Testis (tissue), 3 donors: ENCODE results near the gene PIGL. TPM values are rescaled to one million over a fixed set of nuclear protein-coding genes. Genes with fewer than 3 reads are reported as not detected.
A peak's percentile ranks its signal among the peaks of the same experiment; 100 is the strongest.

Source experiments
- DNase-seq: peaks from one replicate; pipeline ENCODE4 v3.0.0-alpha.2; 2019
- H3K27ac ChIP-seq, 2 donors: fragments of 200-600 bp; sonication (generic); one replicate each; pipeline ENCODE4 v1.5.1; 2019
- H3K27me3 ChIP-seq: fragments of 200-600 bp; sonication (generic); one replicate; pipeline ENCODE4 v1.5.1; 2019
- H3K36me3 ChIP-seq: fragments of 200-600 bp; sonication (generic); one replicate; pipeline ENCODE4 v1.5.1; 2017; ENCODE audit warnings: low read depth; ENCODE audit errors: missing control alignments
- H3K4me1 ChIP-seq: fragments of 200-600 bp; sonication (generic); one replicate; pipeline ENCODE4 v1.5.1; 2019
- H3K4me3 ChIP-seq, 2 donors: fragments of 200-600 bp; sonication (generic); one replicate each; pipeline ENCODE4 v1.5.1; 2017 to 2019
- H3K9me3 ChIP-seq: fragments of 200-600 bp; sonication (generic); one replicate; pipeline ENCODE4 v1.5.1; 2017
- CTCF ChIP-seq, 3 experiments: fragments of 450-650 bp in 2 of 3; fragments of 200-600 bp in 1 of 3; sonication (generic) in 1 of 3; IDR thresholded peaks; one replicate each; pipeline ENCODE4 v1.5.1; 2016 to 2019; ENCODE audit warnings: antibody characterized with exemption in 3 of 3, mild to moderate bottlenecking in 2 of 3, moderate library complexity in 1 of 3
- POLR2A ChIP-seq: fragments of 450-650 bp; IDR thresholded peaks from one replicate; pipeline ENCODE4 v1.6.1; 2017; ENCODE audit warnings: antibody characterized with exemption, mild to moderate bottlenecking, moderate library complexity
- WGBS, 2 donors: methylation state at CpG; one replicate each; pipeline ENCODE4 v1.1.5; 2018; 5-methylcytosine and 5-hydroxymethylcytosine counted together
- intact Hi-C: fragments of 100-400 bp; cut with DNase I; formaldehyde crosslinking; loops from one replicate; pipeline ENCODE4 v1.15.1; 2023; ENCODE audit warnings: low total_unique reads
- polyA plus RNA-seq: library from polyadenylated mRNA; stranded (reverse); fragments of 350-450 nt; fragmentation: Illumina TruSeq; extraction: RNeasy Lipid Tissue Mini Kit (QIAGEN cat#74804); gene quantifications from one replicate; pipeline ENCODE4 v1.2.3, GENCODE V29; 2014; ENCODE audit warnings: low read depth, low replicate concordance; ENCODE audit not compliant: insufficient read depth
- total RNA-seq, 2 donors: library from RNA; depleted of rRNA; stranded (reverse); fragments of >200 nt; gene quantifications; one replicate each; pipeline ENCODE4 v1.2.3, GENCODE V29; 2016

The PIGL gene
- total and polyA plus RNA-seq, 3 donors from 2014 or later, result 31.3 to 93.9 (median 74.1) TPM

- Histone ChIP-seq H3K4me1 (peaks cover 13% of the 10 kb centered on the region), H3K27ac (no peak overlapping the region), H3K27me3 (no peaks in the 10 kb centered on the region), H3K36me3 (no peaks in the 10 kb centered on the region), H3K9me3 (no peaks in the 10 kb centered on the region), H3K4me3 (no peak overlapping the region)
- intact Hi-C loops, result no loop called here
- no peak for DNase-seq
- 78 to 93% methylated on average over 2 of the region's 2 CpGs for WGBS, 2 donors
- TF ChIP-seq POLR2A, result no peak
- no peak for TF ChIP-seq CTCF (IDR thresholded peaks at IDR 0.05)
These were observed 64.3 kb downstream of the PIGL start for GRCh38 chr17:16281351-16281750.

GRCh38 chr17:16282522-16282921, 65.5 kb downstream of the PIGL start:
- Histone ChIP-seq H3K36me3 (no peaks in the 10 kb centered on the region), H3K27me3 (no peaks in the 10 kb centered on the region), H3K4me1 (peaks cover 24% of the 10 kb centered on the region), H3K27ac (no peak overlapping the region), H3K9me3 (no peaks in the 10 kb centered on the region), H3K4me3 (no peak overlapping the region)
- TF ChIP-seq POLR2A, result no peak
- TF ChIP-seq CTCF (IDR thresholded peaks at IDR 0.05), result no peak
- DNase-seq, result no peak
- intact Hi-C loops, result no loop called here

GRCh38 chr17:16283705-16284104, 66.7 kb downstream of the PIGL start:
- intact Hi-C loops, result no loop called here
- no peaks in the 10 kb centered on the region for H3K36me3 ChIP-seq
- H3K27ac ChIP-seq, result no peak overlapping the region
- 90 to 95% methylated on average over 9 of the region's 9 CpGs for WGBS, 2 donors
- no peaks in the 10 kb centered on the region for H3K27me3 ChIP-seq
- H3K9me3 ChIP-seq, result no peaks in the 10 kb centered on the region
- DNase-seq, result no peak
- peaks cover 32% of the 10 kb centered on the region for H3K4me1 ChIP-seq
- no peak overlapping the region for H3K4me3 ChIP-seq
- TF ChIP-seq CTCF (IDR thresholded peaks at IDR 0.05) (no peak), POLR2A (no peak)

- Histone ChIP-seq H3K9me3 (no peaks in the 10 kb centered on the region), H3K27me3 (no peaks in the 10 kb centered on the region), H3K4me3 (no peak overlapping the region), H3K27ac (peak overlapping the region; percentile 78 to 81), H3K36me3 (no peaks in the 10 kb centered on the region), H3K4me1 (peaks cover 32% of the 10 kb centered on the region)
- 15 to 48% methylated on average over 5 to 6 of the region's 6 CpGs for WGBS, 2 donors
- intact Hi-C loops, result no loop called here
- no peak for DNase-seq
- TF ChIP-seq CTCF (IDR thresholded peaks at IDR 0.05) (no peak), POLR2A (no peak)
These were observed 68.6 kb downstream of the PIGL start for GRCh38 chr17:16285646-16286008.

- peaks cover 32% of the 10 kb centered on the region for H3K4me1 ChIP-seq
- no peak overlapping the region for H3K4me3 ChIP-seq
- TF ChIP-seq POLR2A, result no peak
- TF ChIP-seq CTCF (IDR thresholded peaks at IDR 0.05), result peak in 1 of 3 experiments; percentile 13
- no peaks in the 10 kb centered on the region for H3K27me3 ChIP-seq
- H3K27ac ChIP-seq, result peak overlapping the region; percentile 78 to 81
- DNase-seq, result peak; percentile 80
- H3K36me3 ChIP-seq, result no peaks in the 10 kb centered on the region
- intact Hi-C loops, result no loop called here
- no peaks in the 10 kb centered on the region for H3K9me3 ChIP-seq
- 24 to 31% methylated on average over 26 of the region's 26 CpGs for WGBS, 2 donors
These were observed 69.3 kb downstream of the PIGL start for GRCh38 chr17:16286009-16286946.
